HepG2 (cell line): Measurements from ENCODE around the gene NAV2. TPM values are rescaled to one million over a fixed set of nuclear protein-coding genes. Genes with fewer than 3 reads are reported as not detected.

ENCODE experiments used
- AHR ChIP-seq: IDR thresholded peaks from 2 replicates; pipeline ENCODE4 v1.6.1; 2018; ENCODE audit warnings: missing genetic modification reagents, missing compliant biosample characterization
- CCAR2 ChIP-seq: fragments of 200-400 bp; formaldehyde crosslinking; optimal IDR thresholded peaks from 2 replicates; pipeline ENCODE3; 2018; ENCODE audit warnings: low read depth, mild to moderate bottlenecking, low read length, moderate library complexity
- HDAC6 ChIP-seq: fragments of 200-600 bp; sonication (generic); IDR thresholded peaks from 2 replicates; pipeline ENCODE4 v1.7.0; 2017; ENCODE audit warnings: mild to moderate bottlenecking, antibody characterized with exemption, low read length, low read depth
- HOXA7 ChIP-seq: sonication (generic); formaldehyde crosslinking; IDR thresholded peaks from 2 replicates; pipeline ENCODE4 v1.8.1; 2022; ENCODE audit warnings: mild to moderate bottlenecking, missing genetic modification reagents, moderate library complexity
- MIXL1 ChIP-seq: IDR thresholded peaks from 2 replicates; pipeline ENCODE4 v1.6.1; 2016
- NCOA5 ChIP-seq: sonication (generic); formaldehyde crosslinking; IDR thresholded peaks from 2 replicates; pipeline ENCODE4 v1.4.0; 2020; ENCODE audit warnings: missing genetic modification reagents
- PRMT3 ChIP-seq: sonication (generic); formaldehyde crosslinking; IDR thresholded peaks from 2 replicates; pipeline ENCODE4 v1.8.1; 2022; ENCODE audit warnings: low read depth, mild to moderate bottlenecking, moderate library complexity, missing genetic modification reagents, borderline replicate concordance
- TBX3 ChIP-seq: fragments of 450-650 bp; IDR thresholded peaks from 2 replicates; pipeline ENCODE4 v1.6.1; 2017; ENCODE audit warnings: antibody characterized with exemption, mild to moderate bottlenecking, inconsistent platforms, borderline replicate concordance
- TEAD3 ChIP-seq: optimal IDR thresholded peaks from 2 replicates; pipeline ENCODE3; 2016; ENCODE audit warnings: borderline replicate concordance
- ZKSCAN5 ChIP-seq: sonication (generic); formaldehyde crosslinking; IDR thresholded peaks from 2 replicates; pipeline ENCODE4 v1.5.1; 2020; ENCODE audit warnings: mild to moderate bottlenecking, missing genetic modification reagents
- ZNF160 ChIP-seq: sonication (generic); formaldehyde crosslinking; IDR thresholded peaks from 2 replicates; pipeline ENCODE4 v1.8.0; 2022; ENCODE audit warnings: mild to moderate bottlenecking, inconsistent platforms, missing genetic modification reagents
- ZNF331 ChIP-seq: sonication (generic); formaldehyde crosslinking; IDR thresholded peaks from 2 replicates; pipeline ENCODE4 v1.4.0; 2020; ENCODE audit warnings: missing genetic modification reagents
- ZNF737 ChIP-seq: sonication (generic); formaldehyde crosslinking; IDR thresholded peaks from 2 replicates; pipeline ENCODE4 v1.5.0; 2020; ENCODE audit warnings: missing genetic modification reagents, mild to moderate bottlenecking, borderline replicate concordance
- polyA plus RNA-seq, 8 experiments: library from polyadenylated mRNA; depleted of rRNA in 3 of 8; stranded (reverse) in 7 of 8; unstranded in 1 of 8; fragments of >200 nt; fragmentation: Illumina TruSeq in 4 of 8; extraction: Trizol in 4 of 8; gene quantifications; 2 replicates each; pipeline versions ENCODE4 v1.2.1 to v1.2.3, GENCODE V29; 2011 to 2016; ENCODE audit warnings: low read depth in 4 of 8, missing spikeins in 1 of 8, mixed read lengths in 1 of 8; ENCODE audit not compliant: insufficient read depth in 1 of 8
- total RNA-seq, 5 experiments: library from RNA; depleted of rRNA; stranded (reverse); fragments of >200 nt; fragmentation: Illumina TruSeq; extraction: Trizol; gene quantifications; 2 replicates each; pipeline ENCODE4 v1.2.3, GENCODE V29; 2016; ENCODE audit warnings: low read depth in 1 of 5
- TF ChIP-seq, protein P1 (sequence below), 2 experiments: sonication (generic) in 1 of 2; formaldehyde crosslinking in 1 of 2; IDR thresholded peaks; 2 replicates each; pipeline versions ENCODE4 v1.5.1 to v1.6.1; 2011 to 2020; ENCODE audit warnings: borderline replicate concordance in 1 of 2, low read depth in 1 of 2, low read length in 1 of 2, mild to moderate bottlenecking in 1 of 2, missing genetic modification reagents in 1 of 2, moderate library complexity in 1 of 2
- TF ChIP-seq, protein P2 (sequence below): sonication (generic); formaldehyde crosslinking; IDR thresholded peaks from 2 replicates; pipeline ENCODE4 v1.5.1; 2020; ENCODE audit warnings: missing genetic modification reagents, mild to moderate bottlenecking, borderline replicate concordance
- TF ChIP-seq, protein P3 (sequence below): IDR thresholded peaks from 2 replicates; pipeline ENCODE4 v1.6.1; 2016; ENCODE audit warnings: low read depth, missing genetic modification reagents, missing compliant biosample characterization
- TF ChIP-seq, protein P4 (sequence below): sonication (generic); formaldehyde crosslinking; IDR thresholded peaks from 2 replicates; pipeline ENCODE4 v1.5.0; 2020; ENCODE audit warnings: missing genetic modification reagents

NAV2 gene
- total and polyA plus RNA-seq, 2 of the 13 experiments (the other 11 are each of a cell fraction or from before 2014, with no cell fraction given), result 9.3 to 34.6 TPM

DNA sequence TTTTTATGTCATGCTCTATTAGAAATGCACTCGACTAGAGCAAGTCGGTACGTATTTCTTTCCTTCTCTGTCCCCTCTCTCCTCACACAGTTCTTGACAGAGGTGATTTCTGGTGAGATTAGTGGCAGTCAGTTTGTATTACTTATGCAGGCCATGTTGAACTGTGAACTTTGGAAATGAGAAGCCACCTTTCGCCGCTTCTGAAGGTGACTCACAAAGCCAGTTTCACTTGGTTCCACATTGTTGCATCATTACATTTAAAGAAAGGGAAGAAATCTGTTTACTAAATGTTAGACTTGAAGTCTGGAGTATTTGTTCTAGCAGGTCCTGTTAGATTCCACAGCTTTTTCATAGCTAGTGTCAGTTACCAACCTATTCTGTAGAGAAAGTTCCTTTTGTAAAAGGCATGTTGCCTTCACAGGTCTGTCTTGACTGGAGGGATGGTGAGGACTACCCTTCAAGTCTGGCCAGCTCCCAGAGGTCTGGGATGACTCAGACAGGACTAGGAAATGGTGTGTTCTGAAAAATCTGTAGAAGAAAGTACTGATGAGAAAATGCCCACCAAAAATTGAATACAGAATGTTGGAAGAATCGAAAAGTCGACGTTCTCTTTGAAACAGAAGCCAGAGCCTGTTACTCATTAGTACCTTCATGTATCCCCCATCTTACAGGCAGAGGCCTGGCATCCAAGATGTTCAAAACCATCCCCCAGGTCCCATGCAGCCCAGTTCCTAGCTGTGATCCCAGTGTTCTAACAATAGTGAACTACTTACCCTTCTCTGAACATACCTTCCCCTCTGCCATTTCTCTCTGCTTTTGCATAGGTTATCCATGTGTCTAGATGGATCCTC is 266.3 kb downstream of the NAV2 start (continued):
- TF ChIP-seq ZKSCAN5 (no peak), AHR (CRISPR knock-in tag) (no peak), HDAC6 (no peak), ZNF331 (CRISPR knock-in tag) (peak; percentile 51; the same call in 1 of the 2 replicates), CCAR2 (no peak), ZNF737 (no peak), PRMT3 (CRISPR knock-in tag) (no peak), NCOA5 (no peak), MIXL1 (CRISPR knock-in tag) (peak; percentile 62; the same call in 1 of the 2 replicates), TBX3 (no peak), TEAD3 (CRISPR knock-in tag) (peak; percentile 42), HOXA7 (CRISPR knock-in tag) (no peak), ZNF160 (CRISPR knock-in tag) (no peak)
- TF ChIP-seq, protein P1, sequence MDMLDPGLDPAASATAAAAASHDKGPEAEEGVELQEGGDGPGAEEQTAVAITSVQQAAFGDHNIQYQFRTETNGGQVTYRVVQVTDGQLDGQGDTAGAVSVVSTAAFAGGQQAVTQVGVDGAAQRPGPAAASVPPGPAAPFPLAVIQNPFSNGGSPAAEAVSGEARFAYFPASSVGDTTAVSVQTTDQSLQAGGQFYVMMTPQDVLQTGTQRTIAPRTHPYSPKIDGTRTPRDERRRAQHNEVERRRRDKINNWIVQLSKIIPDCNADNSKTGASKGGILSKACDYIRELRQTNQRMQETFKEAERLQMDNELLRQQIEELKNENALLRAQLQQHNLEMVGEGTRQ (IDR thresholded peaks at IDR 0.05; ENCODE audit: low read depth, low read length), result no peak
- TF ChIP-seq, protein P1 (CRISPR knock-in tag; IDR thresholded peaks at IDR 0.05; ENCODE audit: borderline replicate concordance), result no peak
- TF ChIP-seq, protein P2, sequence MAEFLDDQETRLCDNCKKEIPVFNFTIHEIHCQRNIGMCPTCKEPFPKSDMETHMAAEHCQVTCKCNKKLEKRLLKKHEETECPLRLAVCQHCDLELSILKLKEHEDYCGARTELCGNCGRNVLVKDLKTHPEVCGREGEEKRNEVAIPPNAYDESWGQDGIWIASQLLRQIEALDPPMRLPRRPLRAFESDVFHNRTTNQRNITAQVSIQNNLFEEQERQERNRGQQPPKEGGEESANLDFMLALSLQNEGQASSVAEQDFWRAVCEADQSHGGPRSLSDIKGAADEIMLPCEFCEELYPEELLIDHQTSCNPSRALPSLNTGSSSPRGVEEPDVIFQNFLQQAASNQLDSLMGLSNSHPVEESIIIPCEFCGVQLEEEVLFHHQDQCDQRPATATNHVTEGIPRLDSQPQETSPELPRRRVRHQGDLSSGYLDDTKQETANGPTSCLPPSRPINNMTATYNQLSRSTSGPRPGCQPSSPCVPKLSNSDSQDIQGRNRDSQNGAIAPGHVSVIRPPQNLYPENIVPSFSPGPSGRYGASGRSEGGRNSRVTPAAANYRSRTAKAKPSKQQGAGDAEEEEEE (CRISPR knock-in tag), result no peak
- TF ChIP-seq, protein P3, sequence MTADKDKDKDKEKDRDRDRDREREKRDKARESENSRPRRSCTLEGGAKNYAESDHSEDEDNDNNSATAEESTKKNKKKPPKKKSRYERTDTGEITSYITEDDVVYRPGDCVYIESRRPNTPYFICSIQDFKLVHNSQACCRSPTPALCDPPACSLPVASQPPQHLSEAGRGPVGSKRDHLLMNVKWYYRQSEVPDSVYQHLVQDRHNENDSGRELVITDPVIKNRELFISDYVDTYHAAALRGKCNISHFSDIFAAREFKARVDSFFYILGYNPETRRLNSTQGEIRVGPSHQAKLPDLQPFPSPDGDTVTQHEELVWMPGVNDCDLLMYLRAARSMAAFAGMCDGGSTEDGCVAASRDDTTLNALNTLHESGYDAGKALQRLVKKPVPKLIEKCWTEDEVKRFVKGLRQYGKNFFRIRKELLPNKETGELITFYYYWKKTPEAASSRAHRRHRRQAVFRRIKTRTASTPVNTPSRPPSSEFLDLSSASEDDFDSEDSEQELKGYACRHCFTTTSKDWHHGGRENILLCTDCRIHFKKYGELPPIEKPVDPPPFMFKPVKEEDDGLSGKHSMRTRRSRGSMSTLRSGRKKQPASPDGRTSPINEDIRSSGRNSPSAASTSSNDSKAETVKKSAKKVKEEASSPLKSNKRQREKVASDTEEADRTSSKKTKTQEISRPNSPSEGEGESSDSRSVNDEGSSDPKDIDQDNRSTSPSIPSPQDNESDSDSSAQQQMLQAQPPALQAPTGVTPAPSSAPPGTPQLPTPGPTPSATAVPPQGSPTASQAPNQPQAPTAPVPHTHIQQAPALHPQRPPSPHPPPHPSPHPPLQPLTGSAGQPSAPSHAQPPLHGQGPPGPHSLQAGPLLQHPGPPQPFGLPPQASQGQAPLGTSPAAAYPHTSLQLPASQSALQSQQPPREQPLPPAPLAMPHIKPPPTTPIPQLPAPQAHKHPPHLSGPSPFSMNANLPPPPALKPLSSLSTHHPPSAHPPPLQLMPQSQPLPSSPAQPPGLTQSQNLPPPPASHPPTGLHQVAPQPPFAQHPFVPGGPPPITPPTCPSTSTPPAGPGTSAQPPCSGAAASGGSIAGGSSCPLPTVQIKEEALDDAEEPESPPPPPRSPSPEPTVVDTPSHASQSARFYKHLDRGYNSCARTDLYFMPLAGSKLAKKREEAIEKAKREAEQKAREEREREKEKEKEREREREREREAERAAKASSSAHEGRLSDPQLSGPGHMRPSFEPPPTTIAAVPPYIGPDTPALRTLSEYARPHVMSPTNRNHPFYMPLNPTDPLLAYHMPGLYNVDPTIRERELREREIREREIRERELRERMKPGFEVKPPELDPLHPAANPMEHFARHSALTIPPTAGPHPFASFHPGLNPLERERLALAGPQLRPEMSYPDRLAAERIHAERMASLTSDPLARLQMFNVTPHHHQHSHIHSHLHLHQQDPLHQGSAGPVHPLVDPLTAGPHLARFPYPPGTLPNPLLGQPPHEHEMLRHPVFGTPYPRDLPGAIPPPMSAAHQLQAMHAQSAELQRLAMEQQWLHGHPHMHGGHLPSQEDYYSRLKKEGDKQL (CRISPR knock-in tag), result peak; percentile 44; the same call in 1 of the 2 replicates
- TF ChIP-seq, protein P4, sequence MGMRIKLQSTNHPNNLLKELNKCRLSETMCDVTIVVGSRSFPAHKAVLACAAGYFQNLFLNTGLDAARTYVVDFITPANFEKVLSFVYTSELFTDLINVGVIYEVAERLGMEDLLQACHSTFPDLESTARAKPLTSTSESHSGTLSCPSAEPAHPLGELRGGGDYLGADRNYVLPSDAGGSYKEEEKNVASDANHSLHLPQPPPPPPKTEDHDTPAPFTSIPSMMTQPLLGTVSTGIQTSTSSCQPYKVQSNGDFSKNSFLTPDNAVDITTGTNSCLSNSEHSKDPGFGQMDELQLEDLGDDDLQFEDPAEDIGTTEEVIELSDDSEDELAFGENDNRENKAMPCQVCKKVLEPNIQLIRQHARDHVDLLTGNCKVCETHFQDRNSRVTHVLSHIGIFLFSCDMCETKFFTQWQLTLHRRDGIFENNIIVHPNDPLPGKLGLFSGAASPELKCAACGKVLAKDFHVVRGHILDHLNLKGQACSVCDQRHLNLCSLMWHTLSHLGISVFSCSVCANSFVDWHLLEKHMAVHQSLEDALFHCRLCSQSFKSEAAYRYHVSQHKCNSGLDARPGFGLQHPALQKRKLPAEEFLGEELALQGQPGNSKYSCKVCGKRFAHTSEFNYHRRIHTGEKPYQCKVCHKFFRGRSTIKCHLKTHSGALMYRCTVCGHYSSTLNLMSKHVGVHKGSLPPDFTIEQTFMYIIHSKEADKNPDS, result no peak
